ENCODE results near the gene GASK1A.

- TF ChIP-seq CTCF (IDR thresholded peaks at IDR 0.05) (no peak), POLR2A (IDR thresholded peaks at IDR 0.05) (no peak)
Observed at GRCh38 chr3:43089081-43089480, 110.0 kb downstream of the GASK1A start.

Measured in vagina (tissue), 2 donors.